ENCODE measurements around the gene TOMM40. TPM values are rescaled to one million over a fixed set of nuclear protein-coding genes. Genes with fewer than 3 reads are reported as not detected.

The TOMM40 gene
- total RNA-seq = 10 to 100 TPM; 28.3 to 34.4 TPM
- 10 to 100 TPM; 27.0 to 33.0 TPM for polyA plus RNA-seq

GRCh38 chr19:44891016-44891882, at the start of gene TOMM40:
Gene TOMM40, plus strand, starts transcription at chr19:44891254. Its CDS starts 162 bp downstream, at chr19:44891416.
- TF ChIP-seq SP1 (IDR thresholded peaks at IDR 0.05) (peak; percentile 91), NR2F2 (IDR thresholded peaks at IDR 0.05) (peak; percentile 89), MAX (IDR thresholded peaks at IDR 0.05) (no peak), ZBTB33 (IDR thresholded peaks at IDR 0.05) (no peak), JUND (IDR thresholded peaks at IDR 0.05) (no peak), RAD21 (IDR thresholded peaks at IDR 0.05) (peak in 1 of 2 donors; percentile 18)
- peak; percentile 100 for DNase-seq (ENCODE audit: low spot score)
- no peaks in the 10 kb centered on the region for H3K27me3 ChIP-seq (ENCODE audit: control insufficient read depth in 4 of 4, insufficient read depth in 4 of 4, low read length in 3 of 4)
- H3K36me3 ChIP-seq (ENCODE audit: control insufficient read depth in 4 of 4, insufficient read depth in 3 of 4, low read depth in 1 of 4, low read length in 3 of 4) = peaks cover 10 to 51% (median 20%) of the 10 kb centered on the region in 4 donors
- peaks cover 11 to 29% (median 25%) of the 10 kb centered on the region in 4 donors for H3K4me1 ChIP-seq (ENCODE audit: control insufficient read depth in 4 of 4, insufficient read depth in 4 of 4, low read length in 3 of 4)
- H3K9ac ChIP-seq (ENCODE audit: low read depth in 1 of 2, low read length in 2 of 2) = peak within 1 kb of the TSS; percentile 73 to 89
- peak within 1 kb of the TSS; percentile 65 to 93 for H3K27ac ChIP-seq (ENCODE audit: low read depth in 1 of 2, low read length in 2 of 2)
- peak within 1 kb of the TSS; percentile 68 to 98 (median 84) for H3K4me3 ChIP-seq (ENCODE audit: low read depth in 1 of 3, low read length in 3 of 3)
- no peaks in the 10 kb centered on the region for H3K9me3 ChIP-seq (ENCODE audit: control insufficient read depth in 4 of 4, low read length in 3 of 4)
- under 1% methylated on average over 81 of the region's 81 CpGs for WGBS

GRCh38 chr19:44845286-44845611, 45.8 kb upstream of the TOMM40 start:
- H3K9ac ChIP-seq (ENCODE audit: low read depth in 1 of 2, low read length in 2 of 2) = peak overlapping the region; percentile 34 to 75
- DNase-seq (ENCODE audit: low spot score) = no peak
- H3K27me3 ChIP-seq (ENCODE audit: control insufficient read depth in 4 of 4, insufficient read depth in 4 of 4, low read length in 3 of 4) = no peaks in the 10 kb centered on the region
- peak overlapping the region in 1 of 3 donors; percentile 38 for H3K4me3 ChIP-seq (ENCODE audit: low read depth in 1 of 3, low read length in 3 of 3)
- no peaks in the 10 kb centered on the region for H3K9me3 ChIP-seq (ENCODE audit: control insufficient read depth in 4 of 4, low read length in 3 of 4)
- TF ChIP-seq FOXA1 (IDR thresholded peaks at IDR 0.05) (no peak), HNF4A (conservative IDR thresholded peaks at IDR 0.05) (no peak), RAD21 (IDR thresholded peaks at IDR 0.05) (no peak), NR2F2 (IDR thresholded peaks at IDR 0.05) (no peak), REST (IDR thresholded peaks at IDR 0.05) (no peak), FOXA2 (IDR thresholded peaks at IDR 0.05) (no peak), MAX (IDR thresholded peaks at IDR 0.05) (no peak), ATF3 (IDR thresholded peaks at IDR 0.05) (no peak), ZBTB33 (IDR thresholded peaks at IDR 0.05) (no peak), EGR1 (IDR thresholded peaks at IDR 0.05; ENCODE audit: low read depth in 2 of 2) (no peak), HNF4G (IDR thresholded peaks at IDR 0.05) (no peak)
- peak overlapping the region; percentile 66 to 80 for H3K27ac ChIP-seq (ENCODE audit: low read depth in 1 of 2, low read length in 2 of 2)
- 10% methylated on average over 12 of the region's 12 CpGs for WGBS
- H3K36me3 ChIP-seq (ENCODE audit: control insufficient read depth in 4 of 4, insufficient read depth in 3 of 4, low read depth in 1 of 4, low read length in 3 of 4) = no peaks in the 10 kb centered on the region
- peaks cover 9 to 37% (median 26%) of the 10 kb centered on the region in 4 donors for H3K4me1 ChIP-seq (ENCODE audit: control insufficient read depth in 4 of 4, insufficient read depth in 4 of 4, low read length in 3 of 4)
